ENCODE measurements around the gene MKNK1. TPM values are rescaled to one million over a fixed set of nuclear protein-coding genes. Genes with fewer than 3 reads are reported as not detected.

The MKNK1 gene
- total and polyA plus RNA-seq, 2 of the 4 experiments (the other 2 are of a cell fraction): 14.3 to 35.2 TPM

DNA sequence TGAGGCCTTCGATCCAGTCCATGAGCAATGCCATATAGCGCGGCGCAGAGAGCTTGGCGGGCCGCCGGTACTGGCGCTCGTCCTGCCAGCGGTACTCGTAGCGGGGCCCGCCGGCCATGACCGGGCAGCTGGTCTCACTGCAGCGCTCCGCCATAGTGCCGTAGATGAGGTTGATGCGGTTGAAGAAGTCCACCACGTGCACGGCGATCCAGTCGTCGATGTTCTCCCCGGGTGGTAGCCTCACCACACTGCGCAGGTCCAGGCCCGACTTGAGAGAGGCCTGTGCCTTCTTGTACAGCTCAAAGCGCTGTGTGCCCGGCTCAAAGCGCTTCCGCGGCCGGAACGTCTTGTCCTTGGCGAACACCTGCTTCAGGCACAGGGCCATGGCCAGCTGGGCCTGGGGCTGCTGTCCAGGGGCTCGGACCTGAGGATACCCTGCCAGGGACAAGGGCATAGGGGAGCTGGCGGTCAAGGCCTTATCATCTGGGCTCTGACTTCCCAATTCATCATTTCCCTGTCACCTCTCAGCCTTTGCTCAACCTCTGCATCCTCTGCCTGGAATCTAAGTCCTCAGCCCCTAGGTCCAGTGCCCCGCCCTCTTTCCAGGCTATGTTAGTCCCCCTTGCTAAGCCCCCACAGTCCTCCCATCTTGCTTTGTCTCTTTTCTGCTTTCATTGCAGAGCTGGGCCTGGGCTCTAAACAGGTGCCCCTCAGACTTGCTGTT lies 9.0 kb upstream of the MKNK1 start (continued):
- TF ChIP-seq MAZ (IDR thresholded peaks at IDR 0.05; ENCODE audit: borderline replicate concordance, low read depth, low read length): no peak
- TF ChIP-seq POLR2A (IDR thresholded peaks at IDR 0.05; ENCODE audit: low read depth, low read length): no peak

DNA sequence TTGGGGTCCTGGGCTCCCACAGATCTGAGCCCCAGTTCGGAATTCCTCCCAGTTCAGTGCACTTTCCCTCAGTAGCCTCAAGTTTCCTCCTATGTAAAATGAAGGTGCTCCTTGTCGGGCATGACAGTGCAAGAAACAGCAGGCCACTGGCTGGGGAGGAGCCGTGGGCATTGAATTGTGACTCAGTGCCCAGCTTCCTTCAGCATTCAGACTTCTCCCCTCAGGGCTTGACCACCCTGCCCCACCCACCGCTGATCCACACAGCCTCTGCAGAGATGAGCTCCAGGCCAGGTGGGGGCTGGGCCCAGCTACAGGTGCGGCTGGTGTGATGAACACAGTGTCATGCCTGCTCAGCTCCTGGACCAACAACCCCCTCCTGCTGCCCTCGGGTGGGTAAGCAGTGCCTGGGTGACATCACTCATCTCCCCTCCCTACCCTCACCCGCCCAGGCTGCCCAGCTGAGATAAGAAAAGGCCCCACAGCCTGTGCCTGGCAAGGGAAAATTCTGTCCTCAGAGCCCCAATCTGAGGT lies 7.7 kb upstream of the MKNK1 start:
- no peak overlapping the region for H2BK15ac ChIP-seq (ENCODE audit: low read depth, low read length)
- no peak for ATAC-seq (ENCODE audit: low read depth)
- no peak overlapping the region for H3K23ac ChIP-seq (ENCODE audit: low read depth, low read length)
- no peak overlapping the region for H2BK20ac ChIP-seq (ENCODE audit: low read depth, low read length)
- H3K27me3 ChIP-seq (ENCODE audit: control insufficient read depth, insufficient read depth, low read length): no peaks in the 10 kb centered on the region
- no peak overlapping the region for H3K4ac ChIP-seq (ENCODE audit: low read depth, low read length)
- H2AK9ac ChIP-seq (replicated peaks; ENCODE audit: low read depth, low read length, poor library complexity): peak overlapping the region; percentile 30
- no peaks in the 10 kb centered on the region for H3K9me3 ChIP-seq (ENCODE audit: control insufficient read depth, insufficient read depth, low read length)
- H3K27ac ChIP-seq (ENCODE audit: insufficient read depth, low read length): no peak overlapping the region
- TF ChIP-seq MAFK (IDR thresholded peaks at IDR 0.05; ENCODE audit: low read depth, low read length) (no peak), NFE2L2 (IDR thresholded peaks at IDR 0.05; ENCODE audit: low read depth, low read length) (peak; percentile 46; the same call in 1 of the 2 replicates), CHD1 (IDR thresholded peaks at IDR 0.05; ENCODE audit: low read depth, low read length) (no peak), RFX5 (IDR thresholded peaks at IDR 0.05; ENCODE audit: low read depth, low read length) (no peak)
- H3K14ac ChIP-seq (replicated peaks; ENCODE audit: low read depth, low read length): no peak overlapping the region
- H2BK5ac ChIP-seq (ENCODE audit: low read depth, low read length, poor library complexity, severe bottlenecking): no peak overlapping the region
- peaks cover 29% of the 10 kb centered on the region for H3K36me3 ChIP-seq (ENCODE audit: control insufficient read depth, insufficient read depth, low read length)
- no peak overlapping the region for H3K9ac ChIP-seq (ENCODE audit: low read depth, low read length)
- no peak overlapping the region for H4K8ac ChIP-seq (ENCODE audit: low read depth in 2 of 2, low read length in 2 of 2)
- H2BK120ac ChIP-seq (ENCODE audit: low read depth, low read length): no peak overlapping the region
- 0 out of 2 replicates have a peak, but pooled peaks cover 8% of the 10 kb centered on the region for H4K20me1 ChIP-seq (ENCODE audit: insufficient read depth, low read length)
- BruUV-seq (replicated peaks): no TSS peak
- no peak overlapping the region for H3K4me3 ChIP-seq (ENCODE audit: insufficient read depth, low read depth, low read length)
- H3K56ac ChIP-seq (ENCODE audit: extremely low read depth, insufficient read depth, low read length): no peak overlapping the region
- in situ Hi-C loops (cut with MboI; ENCODE audit: low sequenced_read_pairs): no loop called here
- peaks cover 25 to 53% of the 10 kb centered on the region in 2 experiments for H3K79me1 ChIP-seq (ENCODE audit: low read depth in 1 of 2, low read length in 2 of 2)
- peaks cover 35% of the 10 kb centered on the region for H3K9me1 ChIP-seq (ENCODE audit: insufficient read depth, low read length)
- no peak for DNase-seq
- intact Hi-C loops (cut with micrococcal nuclease): no loop called here
- no peak overlapping the region for H4K91ac ChIP-seq (ENCODE audit: insufficient read depth, low read depth, low read length)
- no peak overlapping the region for H3K18ac ChIP-seq (ENCODE audit: low read depth, low read length)
- dilution Hi-C loops (cut with HindIII; ENCODE audit: low sequenced_read_pairs, unreplicated experiment): no loop called here
- H2AFZ ChIP-seq (replicated peaks; ENCODE audit: low read length, poor library complexity): peak overlapping the region; percentile 13
- H3K4me1 ChIP-seq (ENCODE audit: control insufficient read depth, insufficient read depth, low read length): peaks cover 18% of the 10 kb centered on the region
- WGBS, 2 experiments (ENCODE audit: extremely low coverage in 2 of 2, insufficient read length in 1 of 2): 63% methylated on average over 2 of the region's 7 CpGs; no CpG with 5 or more reads in 1 of the 2 experiments
- H2AK5ac ChIP-seq (ENCODE audit: low read depth, low read length): no peak overlapping the region
- H4K5ac ChIP-seq (ENCODE audit: low read depth, low read length): no peak overlapping the region
- CTCF ChIA-PET: no interaction called here
- POLR2A ChIA-PET (ENCODE audit: unreplicated experiment): no interaction called here
- H3K4me2 ChIP-seq (ENCODE audit: low read depth, low read length): no peak overlapping the region

Data from IMR-90 (cell line).